GM18858 (cell line): ENCODE data around the gene MCM10.

Source experiments
- ATAC-seq: cut with Tn5 transposase; IDR thresholded peaks from one replicate; pipeline ENCODE4 v1.9.1; 2021; ENCODE audit not compliant: unreplicated experiment

MCM10 gene

DNA sequence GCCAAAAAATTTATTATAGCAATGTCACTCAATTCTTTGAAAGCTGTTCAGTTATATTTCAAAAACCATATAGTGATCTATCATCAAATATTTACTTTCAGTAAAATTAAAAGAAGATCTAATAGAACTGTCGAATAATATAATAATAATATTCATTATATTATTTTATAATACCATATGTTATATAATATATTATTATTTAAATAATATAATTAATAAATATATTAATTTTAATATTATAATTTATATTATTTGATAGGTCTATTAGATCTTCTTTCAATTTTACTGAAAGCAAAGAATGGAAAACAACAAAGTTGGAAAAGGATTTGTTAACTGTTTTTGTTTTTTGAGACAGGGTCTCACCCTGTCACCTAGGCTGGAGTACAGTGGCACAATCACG is 95.3 kb downstream of the MCM10 start:
- no peak for ATAC-seq

DNA sequence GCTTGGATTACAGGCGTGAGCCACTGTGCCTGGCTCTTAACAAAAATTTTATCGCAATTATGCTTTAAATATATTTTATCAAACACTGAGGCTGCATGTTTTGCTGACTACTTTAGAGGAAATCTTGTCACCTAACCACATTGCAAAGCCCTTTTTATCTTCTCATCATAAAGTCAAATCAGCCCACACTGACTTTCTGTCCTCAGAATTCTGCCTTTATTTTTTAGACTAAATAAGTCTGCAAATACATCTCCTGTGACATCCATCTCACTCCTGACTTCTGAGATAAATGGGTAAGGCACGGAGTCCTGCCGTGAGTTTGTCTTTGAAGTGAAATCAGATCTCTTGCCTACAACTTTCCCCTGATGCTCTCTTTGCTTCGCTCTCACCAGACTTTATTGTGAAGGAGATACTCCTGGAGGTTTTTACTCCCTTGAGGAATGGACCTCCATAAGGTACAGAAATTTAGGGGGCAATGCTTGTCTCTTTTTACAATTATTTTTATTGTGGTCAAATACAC is 96.3 kb downstream of the MCM10 start:
- no peak for ATAC-seq
